DMS114 treated with DMSO at 0.1 percent for 48 hours (cell line): ENCODE data around the gene MYH14.

Experiments used
- DNase-seq: peaks from one replicate; lab custom pipeline; 2025; ENCODE audit not compliant: unreplicated experiment; lab: John Stamatoyannopoulos, UW

MYH14 gene

GRCh38 chr19:50287331-50287730 is 83.9 kb downstream of the MYH14 start:
- DNase-seq = no peak

GRCh38 chr19:50288954-50289353 is 85.5 kb downstream of the MYH14 start:
- DNase-seq = no peak

- no peak for DNase-seq
Measured at GRCh38 chr19:50290011-50290410, 86.6 kb downstream of the MYH14 start.

- no peak for DNase-seq
Measured at GRCh38 chr19:50290775-50291174, 87.4 kb downstream of the MYH14 start.

GRCh38 chr19:50292216-50292827 is 88.9 kb downstream of the MYH14 start:
- DNase-seq = no peak

- DNase-seq = no peak
Measured at GRCh38 chr19:50293263-50294004, 90.0 kb downstream of the MYH14 start.

GRCh38 chr19:50300051-50300450 is 96.6 kb downstream of the MYH14 start:
- DNase-seq = no peak

- DNase-seq = no peak
Measured at GRCh38 chr19:50300814-50301606, 97.6 kb downstream of the MYH14 start.

- DNase-seq = no peak
Measured at GRCh38 chr19:50301607-50301971, 98.2 kb downstream of the MYH14 start.

GRCh38 chr19:50303558-50303957 is 100.1 kb downstream of the MYH14 start:
- no peak for DNase-seq

GRCh38 chr19:50308991-50309390 is 105.6 kb downstream of the MYH14 start:
- no peak for DNase-seq

GRCh38 chr19:50309396-50310125 is 106.1 kb downstream of the MYH14 start:
- DNase-seq = no peak

GRCh38 chr19:50310759-50311465 is 107.5 kb downstream of the MYH14 start:
- DNase-seq = no peak

- peak; percentile 51 for DNase-seq
Measured at GRCh38 chr19:50311723-50312635, 108.6 kb downstream of the MYH14 start.

- no peak for DNase-seq
Measured at GRCh38 chr19:50312967-50313811, 109.8 kb downstream of the MYH14 start.

- no peak for DNase-seq
Measured at GRCh38 chr19:50313812-50314536, 110.6 kb downstream of the MYH14 start.

- no peak for DNase-seq
Measured at GRCh38 chr19:50314724-50315708, 111.6 kb downstream of the MYH14 start.
